Nephron (organoid): ENCODE results near the gene FAR2.
"Not testable (repeated sequence)": the region's sequence is repeated elsewhere in the genome, so short reads cannot be mapped to it uniquely, and the experiment has no call there.

Experiments
- H3K27ac Mint-ChIP-seq, 3 experiments: 2 replicates each; pipeline ENCODE4 v1.8.0; 2020; ENCODE audit warnings: mixed read lengths in 3 of 3, mild to moderate bottlenecking in 2 of 3, moderate library complexity in 1 of 3
- H3K27me3 Mint-ChIP-seq: 2 replicates; pipeline ENCODE4 v1.8.0; 2021; ENCODE audit warnings: low read depth, mild to moderate bottlenecking, moderate library complexity, mixed read lengths
- H3K36me3 Mint-ChIP-seq: 2 replicates; pipeline ENCODE4 v1.8.0; 2020; ENCODE audit warnings: low read depth, mixed read lengths
- H3K4me1 Mint-ChIP-seq: 2 replicates; pipeline ENCODE4 v1.8.0; 2020; ENCODE audit warnings: mixed read lengths
- H3K4me3 Mint-ChIP-seq, 3 experiments: 2 replicates each; pipeline ENCODE4 v1.8.0; 2020; ENCODE audit warnings: mild to moderate bottlenecking in 3 of 3, mixed read lengths in 3 of 3, moderate library complexity in 2 of 3
- H3K9me3 Mint-ChIP-seq: 2 replicates; pipeline ENCODE4 v1.8.0; 2020; ENCODE audit warnings: mixed read lengths
- TF ChIP-seq, protein P1 (sequence below), 3 experiments: fragments of 200-600 bp; sonication (generic); IDR thresholded peaks; one replicate each; pipeline ENCODE4 v1.5.0; 2021; ENCODE audit warnings: antibody characterized with exemption in 3 of 3; ENCODE audit not compliant: unreplicated experiment in 3 of 3

FAR2 gene

DNA sequence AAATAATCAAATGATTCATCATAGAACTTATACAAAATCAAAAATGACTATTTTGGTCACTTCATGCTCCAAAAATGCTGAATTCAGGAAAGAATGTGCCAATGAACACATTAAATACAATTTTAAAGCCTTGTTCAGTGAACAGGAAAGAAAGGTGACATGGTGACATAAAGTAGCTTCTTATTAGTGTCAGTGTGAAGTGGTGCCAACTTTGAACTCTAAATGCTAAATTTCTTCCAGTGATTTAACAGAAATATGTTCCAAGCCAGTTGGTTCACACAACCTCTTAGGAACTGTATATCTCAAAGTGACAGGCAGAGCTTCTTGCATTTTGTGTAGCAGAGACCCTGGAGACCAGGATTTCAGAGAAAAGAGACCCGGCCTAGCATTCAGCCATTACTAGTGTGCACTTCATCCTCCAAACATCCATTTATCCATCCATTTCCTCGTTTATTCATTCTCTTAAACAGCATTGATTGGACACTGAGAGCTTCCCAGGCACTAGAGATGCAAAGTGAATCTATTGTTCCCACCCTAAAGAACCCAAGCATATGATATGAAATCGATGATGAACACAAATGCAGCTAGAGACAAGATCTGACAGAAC, 95.2 kb downstream of the FAR2 start:
- TF ChIP-seq, protein P1, sequence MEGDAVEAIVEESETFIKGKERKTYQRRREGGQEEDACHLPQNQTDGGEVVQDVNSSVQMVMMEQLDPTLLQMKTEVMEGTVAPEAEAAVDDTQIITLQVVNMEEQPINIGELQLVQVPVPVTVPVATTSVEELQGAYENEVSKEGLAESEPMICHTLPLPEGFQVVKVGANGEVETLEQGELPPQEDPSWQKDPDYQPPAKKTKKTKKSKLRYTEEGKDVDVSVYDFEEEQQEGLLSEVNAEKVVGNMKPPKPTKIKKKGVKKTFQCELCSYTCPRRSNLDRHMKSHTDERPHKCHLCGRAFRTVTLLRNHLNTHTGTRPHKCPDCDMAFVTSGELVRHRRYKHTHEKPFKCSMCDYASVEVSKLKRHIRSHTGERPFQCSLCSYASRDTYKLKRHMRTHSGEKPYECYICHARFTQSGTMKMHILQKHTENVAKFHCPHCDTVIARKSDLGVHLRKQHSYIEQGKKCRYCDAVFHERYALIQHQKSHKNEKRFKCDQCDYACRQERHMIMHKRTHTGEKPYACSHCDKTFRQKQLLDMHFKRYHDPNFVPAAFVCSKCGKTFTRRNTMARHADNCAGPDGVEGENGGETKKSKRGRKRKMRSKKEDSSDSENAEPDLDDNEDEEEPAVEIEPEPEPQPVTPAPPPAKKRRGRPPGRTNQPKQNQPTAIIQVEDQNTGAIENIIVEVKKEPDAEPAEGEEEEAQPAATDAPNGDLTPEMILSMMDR (IDR thresholded peaks at IDR 0.05; ENCODE audit: unreplicated experiment in 3 of 3): no peak
- no peak overlapping the region for H3K4me3 Mint-ChIP-seq
- no peaks in the 10 kb centered on the region for H3K27me3 Mint-ChIP-seq
- no peak overlapping the region for H3K27ac Mint-ChIP-seq
- H3K9me3 Mint-ChIP-seq: no peaks in the 10 kb centered on the region
- H3K36me3 Mint-ChIP-seq: no peaks in the 10 kb centered on the region
- H3K4me1 Mint-ChIP-seq: peaks cover 21% of the 10 kb centered on the region

DNA sequence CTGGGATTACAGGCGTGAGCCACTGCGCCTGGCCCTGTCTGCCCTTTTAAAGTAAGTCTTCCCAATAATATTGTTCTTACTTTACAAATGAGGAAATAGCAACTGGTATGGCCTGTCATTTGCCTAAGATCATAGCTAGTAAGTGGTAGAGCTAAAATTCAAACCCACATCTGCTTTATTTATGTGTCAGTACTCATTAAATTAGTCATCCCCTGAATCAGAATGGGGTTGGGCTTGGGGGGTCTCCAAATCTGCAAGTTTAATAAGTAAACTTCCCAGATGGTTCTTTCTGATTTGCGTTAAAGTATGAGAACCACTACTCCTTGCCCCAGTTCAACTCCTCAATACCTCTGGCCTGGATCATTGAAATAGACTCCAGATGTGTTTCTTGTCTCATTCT, 96.2 kb downstream of the FAR2 start:
- H3K4me3 Mint-ChIP-seq: no peak overlapping the region
- no peak overlapping the region for H3K27ac Mint-ChIP-seq
- no peaks in the 10 kb centered on the region for H3K27me3 Mint-ChIP-seq
- H3K36me3 Mint-ChIP-seq: no peaks in the 10 kb centered on the region
- H3K9me3 Mint-ChIP-seq: no peaks in the 10 kb centered on the region
- peaks cover 21% of the 10 kb centered on the region for H3K4me1 Mint-ChIP-seq
- TF ChIP-seq, protein P1 (IDR thresholded peaks at IDR 0.05; ENCODE audit: unreplicated experiment in 3 of 3): no peak

DNA sequence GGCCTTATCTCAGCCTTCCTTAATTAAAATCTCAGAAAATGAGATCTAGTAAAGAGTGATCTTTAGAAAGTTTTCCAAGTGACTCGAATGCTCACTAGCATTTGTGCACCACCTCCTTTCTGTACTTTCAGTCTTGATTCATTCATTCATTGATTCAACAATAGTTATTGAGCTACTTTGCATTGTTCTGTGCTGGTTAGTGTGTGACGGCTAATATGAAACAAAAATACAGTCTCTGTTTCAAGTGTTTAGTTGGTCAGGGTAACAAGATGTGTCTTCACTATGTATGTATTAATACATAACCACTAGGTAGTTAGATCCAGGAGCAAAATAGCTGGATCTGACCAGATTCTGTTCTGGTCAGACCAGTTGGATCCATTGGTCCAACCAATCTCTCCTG, 100.9 kb downstream of the FAR2 start:
- Mint-ChIP-seq H3K27ac (no peak overlapping the region), H3K36me3 (no peaks in the 10 kb centered on the region), H3K4me3 (no peak overlapping the region), H3K4me1 (no peaks in the 10 kb centered on the region), H3K9me3 (no peaks in the 10 kb centered on the region), H3K27me3 (no peaks in the 10 kb centered on the region)
- TF ChIP-seq, protein P1 (IDR thresholded peaks at IDR 0.05; ENCODE audit: unreplicated experiment in 3 of 3): no peak

DNA sequence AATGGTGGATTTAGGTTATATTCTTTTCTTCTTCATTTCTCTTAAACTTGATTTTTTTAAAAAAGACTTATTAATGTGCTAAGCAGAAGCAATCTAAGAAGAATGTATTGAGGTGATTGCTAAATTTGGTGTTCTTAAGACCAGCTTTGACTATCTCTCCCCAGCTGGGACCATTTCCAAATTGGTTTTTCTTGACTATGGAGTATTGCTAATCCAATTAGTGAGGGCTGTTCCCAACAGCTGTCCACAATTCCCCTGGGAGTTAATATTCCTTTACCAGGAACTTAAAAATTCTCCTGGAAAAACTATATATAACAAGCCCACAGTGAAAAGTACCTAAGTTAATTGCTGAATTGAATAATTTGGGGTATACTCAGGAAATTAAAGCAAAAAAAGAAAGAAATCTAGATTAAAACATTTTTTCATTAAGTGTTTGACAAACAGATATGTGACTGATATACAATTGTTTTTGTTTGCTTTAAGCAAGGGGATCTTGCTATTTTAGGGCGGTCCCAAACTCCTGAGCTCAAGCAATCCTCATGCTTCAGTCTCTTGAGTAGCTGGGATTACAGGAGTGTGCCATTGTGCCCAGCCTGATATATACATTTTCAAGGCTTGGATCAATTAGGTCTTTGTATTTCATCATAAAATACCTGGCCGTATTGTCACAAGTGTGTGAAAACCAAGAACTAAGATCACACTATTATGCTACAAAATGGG, 105.0 kb downstream of the FAR2 start:
- TF ChIP-seq, protein P1 (IDR thresholded peaks at IDR 0.05; ENCODE audit: unreplicated experiment in 3 of 3): no peak
- Mint-ChIP-seq H3K27ac (no peak overlapping the region), H3K9me3 (peaks cover 3% of the 10 kb centered on the region)

DNA sequence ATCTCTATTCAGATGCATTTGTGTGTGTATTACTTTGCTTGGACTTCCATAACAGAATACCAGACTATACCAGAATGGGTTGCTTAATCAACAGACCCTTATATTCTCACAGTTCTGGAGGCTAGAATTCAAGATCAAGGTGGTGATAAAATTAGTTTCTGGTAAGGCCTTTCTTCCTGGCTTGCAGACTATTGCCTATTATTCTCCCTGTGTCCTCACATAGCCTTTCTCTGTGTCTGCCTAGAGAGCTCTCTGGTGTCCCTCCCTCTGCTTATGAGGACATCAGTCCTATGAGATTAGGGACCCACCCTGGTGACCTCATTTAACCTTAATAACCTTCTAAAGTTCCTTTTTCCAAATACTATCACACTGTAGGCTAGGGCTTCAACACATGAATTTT, 106.0 kb downstream of the FAR2 start:
- H3K9me3 Mint-ChIP-seq: peaks cover 3% of the 10 kb centered on the region
- no peak overlapping the region for H3K4me3 Mint-ChIP-seq
- peaks cover 5% of the 10 kb centered on the region for H3K36me3 Mint-ChIP-seq
- TF ChIP-seq, protein P1 (IDR thresholded peaks at IDR 0.05; ENCODE audit: unreplicated experiment in 3 of 3): no peak
- H3K27me3 Mint-ChIP-seq: no peaks in the 10 kb centered on the region
- no peaks in the 10 kb centered on the region for H3K4me1 Mint-ChIP-seq
- H3K27ac Mint-ChIP-seq: no peak overlapping the region

More for the DNA sequence above, 105.0 kb downstream of the FAR2 start:
- Mint-ChIP-seq H3K4me3 (no peak overlapping the region), H3K36me3 (peaks cover 5% of the 10 kb centered on the region), H3K27me3 (no peaks in the 10 kb centered on the region), H3K4me1 (no peaks in the 10 kb centered on the region)

DNA sequence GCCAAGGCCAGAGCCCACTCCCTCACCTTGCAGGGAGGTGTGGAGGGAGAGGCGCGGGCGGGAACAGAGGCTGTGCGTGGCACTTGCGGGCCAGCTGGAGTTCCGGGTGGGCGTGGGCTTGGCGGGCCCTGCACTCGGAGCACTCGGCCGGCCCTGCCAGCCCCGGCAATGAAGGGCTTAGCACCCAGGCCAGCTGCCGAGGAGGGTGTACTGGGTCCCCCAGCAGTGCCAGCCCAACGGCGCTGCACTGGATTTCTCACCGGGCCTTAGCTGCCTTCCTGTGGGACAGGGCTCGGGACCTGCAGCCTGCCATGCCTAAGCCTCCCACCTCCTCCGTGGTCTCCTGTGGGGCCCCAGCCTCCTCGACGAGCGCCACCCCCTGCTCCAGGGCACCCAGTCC, 107.5 kb downstream of the FAR2 start:
- TF ChIP-seq, protein P1 (IDR thresholded peaks at IDR 0.05; ENCODE audit: unreplicated experiment in 3 of 3): no peak
- Mint-ChIP-seq H3K27ac (no peak overlapping the region), H3K4me3 (no peak overlapping the region), H3K9me3 (peaks cover 13% of the 10 kb centered on the region), H3K4me1 (no peaks in the 10 kb centered on the region), H3K36me3 (peaks cover 5% of the 10 kb centered on the region), H3K27me3 (no peaks in the 10 kb centered on the region)

DNA sequence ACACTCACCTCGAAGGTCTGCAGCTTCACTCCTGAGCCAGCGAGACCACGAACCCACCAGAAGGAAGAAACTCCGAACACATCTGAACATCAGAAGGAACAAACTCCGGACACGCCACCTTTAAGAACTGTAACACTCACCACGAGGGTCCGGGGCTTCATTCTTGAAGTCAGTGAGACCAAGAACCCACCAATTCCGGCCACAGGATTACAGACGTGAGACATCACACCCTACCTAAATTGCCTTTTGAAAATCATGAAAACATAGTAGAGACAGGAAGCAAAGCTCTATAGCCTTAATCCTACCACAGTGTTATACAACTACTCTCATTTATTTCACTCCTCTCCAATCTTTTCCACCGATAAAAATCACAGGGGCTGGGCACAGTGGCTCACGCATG, 108.6 kb downstream of the FAR2 start:
- not testable (repeated sequence) for H3K27me3 Mint-ChIP-seq, H3K27ac Mint-ChIP-seq, H3K4me1 Mint-ChIP-seq, H3K4me3 Mint-ChIP-seq, H3K36me3 Mint-ChIP-seq
- H3K9me3 Mint-ChIP-seq: peaks cover 17% of the 10 kb centered on the region
